ENCODE data around the gene HBP1.
"Not testable (repeated sequence)": the region's sequence is repeated elsewhere in the genome, so short reads cannot be mapped to it uniquely, and the experiment has no call there.

The HBP1 gene

GRCh38 chr7:107224374-107225223 lies 55.8 kb downstream of the HBP1 start:
- DNase-seq (ENCODE audit: low read depth in 3 of 3) = no peak

- no peak for DNase-seq (ENCODE audit: low read depth in 3 of 3)
These were observed 59.5 kb downstream of the HBP1 start for GRCh38 chr7:107228291-107228690.

DNA sequence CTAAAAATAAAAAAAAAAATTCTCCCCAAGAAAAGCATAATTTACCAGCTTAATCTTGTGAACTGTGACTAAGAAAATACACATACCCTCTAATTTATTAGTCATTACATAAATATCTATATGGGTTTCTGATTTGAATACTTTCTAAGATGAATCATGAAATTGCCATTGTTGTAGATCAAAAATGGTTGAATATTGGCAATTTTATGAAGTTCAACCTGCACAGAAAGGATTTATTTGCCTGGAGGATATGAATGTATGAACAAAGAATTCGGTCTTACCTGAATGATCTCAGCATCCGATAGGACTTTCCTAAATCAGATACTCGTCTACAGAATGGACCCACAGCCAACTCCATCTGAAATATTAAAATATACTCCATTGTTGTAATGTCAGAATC lies 61.5 kb downstream of the HBP1 start:
- DNase-seq (ENCODE audit: low read depth in 3 of 3) = no peak

GRCh38 chr7:107232568-107233090 lies 63.8 kb downstream of the HBP1 start:
- no peak for DNase-seq (ENCODE audit: low read depth in 3 of 3)

GRCh38 chr7:107233174-107233573 lies 64.4 kb downstream of the HBP1 start:
- no peak for DNase-seq (ENCODE audit: low read depth in 3 of 3)

DNA sequence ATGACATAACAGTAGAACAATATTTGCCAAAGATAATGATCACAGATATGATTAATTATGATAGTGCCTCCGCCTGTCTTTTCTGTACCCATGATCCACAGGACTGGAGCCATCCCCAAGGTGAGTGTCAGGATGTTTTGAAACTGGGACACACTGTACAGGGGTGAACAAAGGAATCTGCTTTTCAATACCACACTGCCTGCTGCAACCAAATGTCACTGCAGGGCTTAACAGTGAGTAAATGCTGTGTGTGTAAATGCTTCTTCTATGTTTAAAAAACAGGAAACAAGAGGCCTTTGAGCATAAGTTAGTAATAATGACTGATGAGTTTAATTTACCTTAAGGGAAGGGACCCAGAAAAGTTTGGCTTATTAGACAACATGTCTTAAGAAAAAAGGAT lies 65.2 kb downstream of the HBP1 start:
- DNase-seq (ENCODE audit: low read depth in 3 of 3) = no peak

DNA sequence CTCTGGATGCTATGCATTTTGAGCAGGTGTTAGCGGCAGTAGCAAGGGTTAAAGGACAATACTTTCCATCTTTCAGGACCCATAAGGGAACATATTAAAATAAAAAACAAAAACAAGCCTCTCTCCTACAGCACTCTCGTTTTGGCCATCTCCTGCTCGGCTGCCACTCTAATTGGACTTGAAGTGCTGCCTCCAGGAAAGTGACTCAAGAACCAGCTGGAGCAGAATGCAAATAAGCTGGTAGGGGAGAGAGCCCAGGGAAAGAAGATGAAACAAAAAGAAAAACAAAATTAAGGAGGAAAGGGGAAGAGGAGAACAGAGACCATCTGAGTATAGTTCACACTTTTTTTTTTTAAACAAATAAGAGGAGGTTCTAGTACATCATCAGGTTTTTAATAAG lies 65.6 kb downstream of the HBP1 start:
- no peak for DNase-seq (ENCODE audit: low read depth in 3 of 3)

- no peak for DNase-seq (ENCODE audit: low read depth in 3 of 3)
These were observed 68.1 kb downstream of the HBP1 start for GRCh38 chr7:107236862-107237261.

- no peak for DNase-seq (ENCODE audit: low read depth in 3 of 3)
These were observed 68.6 kb downstream of the HBP1 start for GRCh38 chr7:107237451-107237850.

DNA sequence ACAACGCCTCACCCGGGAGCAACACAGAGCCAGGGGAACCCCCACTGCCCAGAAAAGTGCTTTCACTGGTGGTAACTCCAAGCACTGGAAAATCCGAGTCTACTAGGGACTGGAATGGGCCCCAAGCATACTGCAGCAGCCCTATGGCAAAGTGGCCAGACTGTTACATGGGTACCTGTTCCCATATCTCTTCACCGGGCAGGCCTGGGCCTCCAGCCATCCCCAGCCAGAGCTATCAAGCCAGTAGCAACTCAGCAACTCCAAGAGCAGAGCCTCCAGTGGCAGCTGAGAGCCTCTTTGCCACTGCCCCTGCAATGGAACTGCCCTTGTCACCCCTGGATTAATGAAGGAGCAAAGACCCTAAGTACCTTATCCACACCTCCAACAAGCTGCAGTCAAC lies 73.5 kb downstream of the HBP1 start:
- no peak for DNase-seq (ENCODE audit: low read depth in 3 of 3)

DNA sequence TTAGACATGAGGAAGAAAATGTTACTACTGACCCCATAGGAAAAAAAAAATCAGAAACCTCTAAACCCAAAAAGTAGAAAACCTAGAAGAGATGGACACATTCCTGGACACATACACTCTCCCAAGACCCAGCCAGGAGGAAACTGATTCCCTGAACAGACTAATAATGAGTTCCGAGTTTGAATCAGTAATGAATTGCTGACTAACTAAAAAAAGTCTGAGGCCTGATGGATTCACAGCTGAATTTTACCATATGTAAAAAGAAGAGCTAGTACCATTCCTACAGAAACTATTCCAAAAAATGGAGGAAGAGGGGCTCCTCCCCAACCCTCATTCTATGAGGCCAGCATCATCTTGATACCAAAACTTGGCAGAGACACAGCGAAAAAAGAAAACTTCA lies 75.8 kb downstream of the HBP1 start:
- no peak for DNase-seq (ENCODE audit: low read depth in 3 of 3)

DNA sequence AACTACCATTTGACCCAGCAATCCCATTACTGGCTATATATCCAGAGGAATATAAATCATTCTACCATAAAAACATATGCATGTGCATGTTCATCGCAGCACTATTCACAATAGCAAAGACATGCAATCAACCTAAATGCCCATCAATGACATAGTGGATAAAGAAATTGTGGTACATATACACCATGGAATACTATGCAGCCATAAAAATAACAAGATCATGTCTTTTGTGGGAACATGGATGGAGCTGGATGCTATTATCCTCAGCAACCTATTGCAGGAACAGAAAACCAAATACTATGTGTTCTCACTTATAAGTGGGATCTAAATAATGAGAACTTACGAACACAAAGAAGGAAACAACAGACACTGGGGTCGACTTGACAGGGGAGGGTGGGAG lies 78.0 kb downstream of the HBP1 start:
- DNase-seq (ENCODE audit: low read depth in 3 of 3) = not testable (repeated sequence)

- no peak for DNase-seq (ENCODE audit: low read depth in 3 of 3)
These were observed 79.9 kb downstream of the HBP1 start for GRCh38 chr7:107248551-107249316.

DNA sequence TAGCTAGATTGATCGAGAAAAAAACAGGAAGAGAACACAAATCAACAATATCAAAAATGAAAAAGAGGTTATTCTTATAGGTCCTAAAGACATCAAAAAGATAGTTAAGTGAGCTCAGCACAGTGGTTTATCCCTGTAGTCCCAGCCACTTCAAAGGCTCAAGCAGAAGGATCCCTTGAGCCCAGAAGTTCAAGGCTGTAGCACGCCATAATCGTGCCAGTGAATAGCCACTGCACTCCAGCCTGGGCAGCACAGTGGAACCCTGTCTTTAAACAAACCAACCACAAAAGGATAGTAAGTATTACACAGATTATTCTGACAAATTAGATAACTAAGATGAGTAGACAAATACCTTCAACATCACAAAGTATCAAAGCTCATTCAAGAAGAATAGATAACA lies 83.2 kb downstream of the HBP1 start:
- DNase-seq (ENCODE audit: low read depth in 3 of 3) = no peak
